ENCODE data around the gene TNFRSF21. TPM values are rescaled to one million over a fixed set of nuclear protein-coding genes. Genes with fewer than 3 reads are reported as not detected.

The TNFRSF21 gene
- total and polyA plus RNA-seq, 9 of the 15 experiments (the other 6 are each of a cell fraction or from before 2014, with no cell fraction given), result 0.63 to 5.7 (median 2.2) TPM

- TF ChIP-seq, protein P1, sequence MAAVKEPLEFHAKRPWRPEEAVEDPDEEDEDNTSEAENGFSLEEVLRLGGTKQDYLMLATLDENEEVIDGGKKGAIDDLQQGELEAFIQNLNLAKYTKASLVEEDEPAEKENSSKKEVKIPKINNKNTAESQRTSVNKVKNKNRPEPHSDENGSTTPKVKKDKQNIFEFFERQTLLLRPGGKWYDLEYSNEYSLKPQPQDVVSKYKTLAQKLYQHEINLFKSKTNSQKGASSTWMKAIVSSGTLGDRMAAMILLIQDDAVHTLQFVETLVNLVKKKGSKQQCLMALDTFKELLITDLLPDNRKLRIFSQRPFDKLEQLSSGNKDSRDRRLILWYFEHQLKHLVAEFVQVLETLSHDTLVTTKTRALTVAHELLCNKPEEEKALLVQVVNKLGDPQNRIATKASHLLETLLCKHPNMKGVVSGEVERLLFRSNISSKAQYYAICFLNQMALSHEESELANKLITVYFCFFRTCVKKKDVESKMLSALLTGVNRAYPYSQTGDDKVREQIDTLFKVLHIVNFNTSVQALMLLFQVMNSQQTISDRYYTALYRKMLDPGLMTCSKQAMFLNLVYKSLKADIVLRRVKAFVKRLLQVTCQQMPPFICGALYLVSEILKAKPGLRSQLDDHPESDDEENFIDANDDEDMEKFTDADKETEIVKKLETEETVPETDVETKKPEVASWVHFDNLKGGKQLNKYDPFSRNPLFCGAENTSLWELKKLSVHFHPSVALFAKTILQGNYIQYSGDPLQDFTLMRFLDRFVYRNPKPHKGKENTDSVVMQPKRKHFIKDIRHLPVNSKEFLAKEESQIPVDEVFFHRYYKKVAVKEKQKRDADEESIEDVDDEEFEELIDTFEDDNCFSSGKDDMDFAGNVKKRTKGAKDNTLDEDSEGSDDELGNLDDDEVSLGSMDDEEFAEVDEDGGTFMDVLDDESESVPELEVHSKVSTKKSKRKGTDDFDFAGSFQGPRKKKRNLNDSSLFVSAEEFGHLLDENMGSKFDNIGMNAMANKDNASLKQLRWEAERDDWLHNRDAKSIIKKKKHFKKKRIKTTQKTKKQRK (IDR thresholded peaks at IDR 0.05; ENCODE audit: borderline replicate concordance, low read depth, low read length), result no peak
- TF ChIP-seq HOMEZ (CRISPR knock-in tag; IDR thresholded peaks at IDR 0.05) (no peak), GTF2A2 (tag; IDR thresholded peaks at IDR 0.05) (no peak)
Observed at GRCh38 chr6:47355496-47355895, 45.8 kb upstream of the TNFRSF21 start (continued).

- FAIRE-seq (no peak), DNase-seq (ENCODE audit: extremely low read depth in 1 of 4, low spot score in 3 of 4) (no peak), ATAC-seq (no peak)
- no TSS peak for BruUV-seq (replicated peaks)
- H3K9ac ChIP-seq (ENCODE audit: insufficient read depth in 1 of 2, low read depth in 2 of 2, low read length in 2 of 2), result no peak overlapping the region
- no peak overlapping the region for H3K27ac ChIP-seq (ENCODE audit: extremely low read depth, low read depth, low read length)
- H2AFZ ChIP-seq (ENCODE audit: low read depth, low read length), result no peak overlapping the region
- H3K27me3 ChIP-seq (ENCODE audit: control insufficient read depth in 2 of 2, insufficient read depth in 2 of 2, low read length in 2 of 2), result no peaks in the 10 kb centered on the region
- H3K9me1 ChIP-seq (ENCODE audit: control insufficient read depth, insufficient read depth, low read length), result no peaks in the 10 kb centered on the region
- no peaks in the 10 kb centered on the region for H3K36me3 ChIP-seq (ENCODE audit: control insufficient read depth, insufficient read depth, low read length)
- H3K4me1 ChIP-seq (replicated peaks in 1 of 2; ENCODE audit: control insufficient read depth in 2 of 2, insufficient read depth in 2 of 2, low read length in 2 of 2), result no peaks in the 10 kb centered on the region
- H4K20me1 ChIP-seq (replicated peaks; ENCODE audit: control insufficient read depth, insufficient read depth, low read length), result no peaks in the 10 kb centered on the region
- CTCF ChIA-PET (ENCODE audit: low intra/inter-chr PET ratio), result no interaction called here
- in situ Hi-C loops (cut with MboI), result no loop called here
- H3K4me3 ChIP-seq, result no peak overlapping the region
- intact Hi-C loops (cut with micrococcal nuclease), result no loop called here
- no peaks in the 10 kb centered on the region for H3K9me3 ChIP-seq (replicated peaks; ENCODE audit: control insufficient read depth, insufficient read depth, low read depth, low read length)
- 3% methylated on average over 1 of the region's 1 CpG for WGBS (ENCODE audit: insufficient coverage, low coverage, missing lambda C conversion rate)
- H3K79me2 ChIP-seq (ENCODE audit: control insufficient read depth, insufficient read depth, low read length), result no peaks in the 10 kb centered on the region
- no peak overlapping the region for H3K4me2 ChIP-seq (ENCODE audit: insufficient read depth, low read length)
- POLR2A ChIA-PET, result interaction anchor here (0.7 kb wide), 1 partner anchor 194 kb away, joined by 3 read pairs; no protein-coding TSS in a partner anchor
- TF ChIP-seq GATAD2B (IDR thresholded peaks at IDR 0.05; ENCODE audit: borderline replicate concordance) (no peak), CEBPG (CRISPR knock-in tag; IDR thresholded peaks at IDR 0.05) (no peak), CEBPG (tag; conservative IDR thresholded peaks at IDR 0.05 in 1 of 2, IDR thresholded peaks at IDR 0.05 in 1 of 2) (no peak), ARID1B (IDR thresholded peaks at IDR 0.05) (no peak), RBM22 (IDR thresholded peaks at IDR 0.05; ENCODE audit: low read depth, low read length, poor library complexity, severe bottlenecking) (no peak), PYGO2 (tag; IDR thresholded peaks at IDR 0.05) (no peak), PML (IDR thresholded peaks at IDR 0.05; ENCODE audit: low read length) (no peak), PHF8 (IDR thresholded peaks at IDR 0.05; ENCODE audit: borderline replicate concordance, low read length) (no peak), ZNF134 (CRISPR knock-in tag; conservative IDR thresholded peaks at IDR 0.05) (no peak), NCOA1 (IDR thresholded peaks at IDR 0.05; ENCODE audit: low read depth) (no peak), MCM5 (IDR thresholded peaks at IDR 0.05; ENCODE audit: low read depth) (no peak), ZNF668 (CRISPR knock-in tag; IDR thresholded peaks at IDR 0.05) (no peak)
Observed at GRCh38 chr6:47353871-47354270, 44.2 kb upstream of the TNFRSF21 start.
